HG02642 (cell line): ENCODE results near the gene SH3GL3.

Source experiments
- ATAC-seq: cut with Tn5 transposase; IDR thresholded peaks from one replicate; pipeline ENCODE4 v1.9.1; 2021; ENCODE audit warnings: mild to moderate bottlenecking; ENCODE audit not compliant: unreplicated experiment, poor library complexity

SH3GL3 gene

DNA sequence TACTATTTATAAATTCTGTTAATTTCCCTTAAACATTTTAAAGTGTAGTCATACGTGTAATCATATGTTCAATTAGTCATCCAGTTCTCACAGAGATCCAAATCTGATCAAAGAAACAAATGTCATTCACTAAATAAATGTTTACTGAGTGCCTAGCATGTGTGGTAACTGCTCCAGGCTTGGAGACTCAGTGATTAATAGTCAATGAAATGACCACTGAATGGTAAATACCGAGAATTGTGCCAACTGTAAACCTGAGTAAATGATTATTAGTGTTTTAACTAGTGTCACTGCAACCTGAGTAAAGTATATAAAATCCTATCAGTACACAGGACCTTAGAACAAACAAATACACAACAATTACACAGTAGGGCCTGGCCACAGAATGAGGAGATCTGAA lies 52.3 kb downstream of the SH3GL3 start:
- no peak for ATAC-seq

DNA sequence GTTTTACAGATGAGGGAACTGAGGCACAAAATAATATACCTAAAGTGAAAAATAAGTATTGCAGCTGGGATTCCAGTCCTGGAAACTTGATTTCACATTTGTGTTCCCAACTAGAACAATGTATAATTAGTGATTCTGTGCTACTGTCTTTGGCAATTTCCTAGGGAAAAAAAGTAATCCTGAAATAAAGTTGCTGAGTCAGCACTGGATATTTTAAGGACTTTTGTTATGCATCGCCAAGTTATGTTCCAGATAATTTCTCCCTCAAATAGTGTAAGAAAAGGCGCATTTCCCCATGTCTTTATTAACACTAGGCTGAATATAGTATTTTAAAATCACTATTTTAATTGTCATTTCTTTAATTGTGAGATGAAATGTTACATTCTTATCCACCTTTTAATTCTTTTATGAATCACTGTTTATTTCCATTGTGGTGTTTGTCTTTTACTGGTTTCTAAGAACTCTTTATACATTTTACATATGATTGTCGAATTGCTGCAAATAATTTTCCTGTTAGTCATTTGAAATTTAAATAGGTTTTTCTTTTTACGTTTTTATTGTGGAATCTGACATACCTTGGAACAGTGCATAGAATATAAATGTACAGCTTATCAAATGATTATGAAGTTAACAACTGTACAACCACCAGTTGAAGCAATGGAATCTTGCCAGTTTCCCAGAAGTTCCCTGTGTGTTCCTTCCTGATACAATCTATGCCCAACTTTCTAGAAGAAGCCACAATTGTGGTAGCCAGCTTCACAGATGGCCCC lies 56.6 kb downstream of the SH3GL3 start:
- ATAC-seq = no peak

DNA sequence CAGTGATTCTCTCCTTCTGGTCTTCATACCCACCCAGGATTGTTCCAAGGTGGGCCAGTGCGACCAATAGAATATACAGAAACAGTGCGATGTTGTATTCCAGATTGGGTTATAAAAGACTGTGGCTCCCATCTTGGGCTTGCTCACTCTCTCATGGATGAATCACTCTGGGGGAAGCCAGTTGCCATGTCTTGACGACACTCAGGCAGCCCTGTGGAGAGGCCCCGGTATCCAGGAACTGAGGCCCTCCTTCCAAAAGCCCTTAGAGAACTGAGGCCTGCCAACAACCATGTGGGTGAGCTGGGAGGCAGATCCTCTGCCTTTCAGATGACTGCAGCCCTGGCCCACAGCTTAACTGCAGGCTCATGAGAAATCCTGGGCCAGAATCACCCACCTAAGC lies 57.2 kb downstream of the SH3GL3 start:
- ATAC-seq = no peak

DNA sequence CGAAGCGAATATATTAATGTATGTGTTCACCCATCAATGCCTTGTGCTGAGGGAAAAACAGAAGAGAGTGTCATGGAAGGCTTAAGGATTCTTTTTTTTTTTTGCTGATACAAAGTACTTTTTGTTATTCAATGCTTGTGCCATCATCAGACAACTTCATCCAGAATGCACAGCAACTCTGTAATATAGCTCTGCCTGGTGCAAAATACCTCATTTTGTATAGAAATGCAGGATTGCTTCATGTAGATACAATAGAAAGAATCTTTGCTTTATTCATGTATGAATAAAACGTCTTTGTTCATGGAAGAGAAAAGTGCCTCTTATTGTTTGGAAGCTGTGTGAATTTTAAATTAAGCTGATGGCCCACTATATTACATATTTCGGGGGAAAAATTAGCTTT lies 62.9 kb downstream of the SH3GL3 start:
- no peak for ATAC-seq

DNA sequence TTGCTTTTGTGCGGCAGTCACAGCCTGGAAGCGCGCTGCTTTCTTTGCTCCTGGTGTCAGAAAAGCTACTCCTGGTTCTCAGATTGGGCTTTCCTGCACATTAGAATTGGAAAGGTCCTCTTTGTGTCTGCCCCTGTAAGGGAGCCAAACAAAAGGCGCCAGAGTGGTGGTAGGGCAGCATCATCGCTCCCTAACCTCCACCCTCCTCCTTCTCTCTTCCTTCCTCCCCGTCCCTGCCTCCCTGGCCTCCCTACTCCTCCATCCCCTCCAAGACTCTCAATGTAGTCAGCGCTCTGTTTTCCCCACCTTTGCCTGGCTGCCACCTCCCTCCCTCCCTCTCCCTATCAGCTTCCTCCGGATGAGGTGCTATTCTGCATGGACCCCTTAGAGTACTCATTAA lies 65.3 kb downstream of the SH3GL3 start:
- ATAC-seq = no peak

DNA sequence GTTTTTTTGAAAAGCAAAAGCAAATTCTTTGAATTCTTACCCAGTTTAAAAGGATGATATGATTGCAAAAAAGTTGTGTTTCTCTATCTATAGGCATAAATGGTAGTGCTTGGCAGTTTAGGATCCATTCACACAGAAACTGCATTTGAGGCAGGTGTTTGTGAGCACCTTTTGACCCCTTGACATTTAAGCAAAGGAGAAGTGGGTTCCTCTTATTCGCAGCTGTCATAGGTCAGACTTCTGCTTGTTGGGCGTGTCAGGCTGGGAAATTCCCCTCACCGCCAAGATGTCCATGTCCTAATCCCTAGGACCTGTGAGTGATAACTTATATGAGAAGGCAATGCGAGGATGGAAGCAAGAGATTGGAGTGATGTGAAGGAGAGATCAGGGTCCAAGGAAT lies 67.4 kb downstream of the SH3GL3 start:
- ATAC-seq = no peak

DNA sequence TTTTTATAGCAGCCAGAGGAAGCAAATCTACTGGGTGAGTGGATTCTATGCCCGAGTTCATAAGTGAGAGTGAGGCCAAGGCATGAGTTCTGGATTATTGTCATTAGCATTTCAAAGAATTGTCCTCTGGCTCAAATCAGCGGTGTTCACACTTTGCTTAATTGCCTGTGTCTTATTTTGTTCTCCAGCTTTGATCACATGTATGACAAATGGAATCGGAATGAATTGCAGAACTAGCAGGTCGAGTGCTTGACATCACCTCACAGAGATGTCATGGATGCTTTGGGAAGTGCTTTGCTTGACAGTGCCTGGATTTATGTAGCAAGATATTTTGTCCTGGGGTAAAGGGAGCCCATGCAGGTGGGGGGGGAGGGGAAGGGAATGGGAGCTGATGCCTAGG lies 68.0 kb downstream of the SH3GL3 start:
- no peak for ATAC-seq

DNA sequence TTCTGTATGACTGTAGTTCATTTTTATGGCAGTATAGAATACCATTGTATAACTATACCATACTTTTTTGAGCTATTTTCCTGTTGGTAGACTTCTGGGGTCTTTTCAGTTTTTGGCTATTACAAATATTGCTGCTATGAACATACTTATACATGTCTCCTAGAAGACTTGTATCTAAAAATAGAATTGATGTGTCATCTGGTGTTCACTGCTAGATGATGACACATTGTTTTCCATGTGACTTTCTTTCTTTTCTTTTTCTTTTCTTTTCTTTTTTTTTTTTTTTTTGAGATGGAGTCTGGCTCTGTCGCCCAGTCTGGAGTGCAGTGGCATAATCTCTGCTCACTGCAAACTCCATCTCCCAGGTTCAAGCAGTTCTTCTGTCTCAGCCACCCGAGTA lies 69.8 kb downstream of the SH3GL3 start:
- ATAC-seq = no peak

DNA sequence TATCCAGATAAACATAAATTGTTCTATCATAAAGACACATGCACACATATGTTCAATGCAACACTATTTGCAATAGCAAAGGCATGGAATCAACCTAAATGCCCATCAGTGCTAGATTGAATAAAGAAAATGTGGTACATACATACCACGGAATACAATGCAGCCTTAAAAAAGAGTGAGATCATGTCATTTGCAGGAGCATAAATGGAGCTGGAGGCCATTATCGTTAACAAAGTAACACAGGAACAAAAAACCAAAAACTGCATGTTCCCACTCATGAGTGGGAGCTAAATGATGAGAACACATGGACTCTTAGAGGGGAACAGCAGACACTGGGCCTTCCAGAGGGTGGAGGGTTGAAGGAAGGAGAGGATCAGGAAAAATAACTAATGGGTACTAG lies 79.2 kb downstream of the SH3GL3 start:
- no peak for ATAC-seq

DNA sequence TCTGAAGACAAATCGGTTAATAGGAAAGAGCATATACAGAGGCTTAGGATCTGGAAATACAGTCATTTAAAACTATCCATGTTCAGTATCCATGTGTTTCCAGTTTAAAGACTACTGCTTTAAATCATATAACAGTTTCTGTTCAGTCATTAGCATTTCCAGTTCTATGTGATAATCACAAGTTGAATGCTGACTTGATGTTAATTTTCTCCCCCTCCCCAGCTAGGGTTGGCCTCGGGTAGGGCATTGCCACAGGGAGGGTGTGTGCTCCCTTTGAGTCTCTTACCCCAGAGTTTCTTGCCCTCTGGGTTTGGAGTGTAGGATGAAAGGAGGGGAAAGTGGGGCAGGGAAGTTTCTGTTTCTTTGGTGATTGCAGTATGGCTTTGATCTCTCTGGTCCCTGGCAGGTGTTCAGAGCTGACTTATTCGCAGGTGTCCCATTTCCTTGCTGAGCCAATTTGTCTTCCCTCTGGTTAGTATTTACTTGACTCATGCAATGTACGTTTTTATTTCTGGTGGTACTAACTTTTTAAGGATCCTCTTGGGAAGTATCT lies 86.3 kb downstream of the SH3GL3 start:
- ATAC-seq = no peak

DNA sequence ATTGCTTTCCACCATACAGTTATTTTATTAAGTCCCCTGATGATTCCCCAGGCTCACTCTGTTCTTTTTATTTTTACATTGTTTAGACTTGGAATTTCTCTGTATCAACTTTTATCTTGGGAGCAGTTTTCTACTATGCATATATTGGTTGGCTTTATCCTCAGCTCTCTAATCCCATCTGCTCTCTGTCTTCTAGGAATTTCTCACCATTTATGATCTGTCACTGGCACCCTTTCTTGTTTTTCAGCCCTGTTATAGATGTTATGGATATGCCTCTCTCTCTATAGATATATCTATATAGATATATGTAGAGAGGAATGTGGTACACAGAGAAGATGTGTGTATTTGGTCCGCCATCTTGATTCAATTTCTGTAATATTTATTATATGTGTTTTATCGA lies 90.5 kb downstream of the SH3GL3 start:
- ATAC-seq = no peak

DNA sequence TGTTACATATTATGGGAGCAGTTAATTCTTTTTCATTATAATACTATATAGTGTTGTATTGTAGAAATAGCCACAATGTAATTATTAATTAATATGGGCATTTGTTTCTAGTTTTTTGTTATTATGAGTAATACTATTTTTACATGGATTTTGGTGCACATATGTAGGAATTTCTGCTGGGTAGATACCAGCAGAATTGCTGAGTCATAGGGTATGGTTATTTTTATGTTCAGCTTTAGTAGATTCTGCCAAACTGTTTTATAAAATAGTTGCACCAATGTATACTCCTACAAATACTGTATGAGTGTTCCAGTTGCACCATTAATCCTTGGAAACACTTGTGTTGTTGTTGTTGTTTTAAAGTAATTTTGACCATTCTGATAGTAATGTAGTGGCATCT lies 91.5 kb downstream of the SH3GL3 start:
- no peak for ATAC-seq

DNA sequence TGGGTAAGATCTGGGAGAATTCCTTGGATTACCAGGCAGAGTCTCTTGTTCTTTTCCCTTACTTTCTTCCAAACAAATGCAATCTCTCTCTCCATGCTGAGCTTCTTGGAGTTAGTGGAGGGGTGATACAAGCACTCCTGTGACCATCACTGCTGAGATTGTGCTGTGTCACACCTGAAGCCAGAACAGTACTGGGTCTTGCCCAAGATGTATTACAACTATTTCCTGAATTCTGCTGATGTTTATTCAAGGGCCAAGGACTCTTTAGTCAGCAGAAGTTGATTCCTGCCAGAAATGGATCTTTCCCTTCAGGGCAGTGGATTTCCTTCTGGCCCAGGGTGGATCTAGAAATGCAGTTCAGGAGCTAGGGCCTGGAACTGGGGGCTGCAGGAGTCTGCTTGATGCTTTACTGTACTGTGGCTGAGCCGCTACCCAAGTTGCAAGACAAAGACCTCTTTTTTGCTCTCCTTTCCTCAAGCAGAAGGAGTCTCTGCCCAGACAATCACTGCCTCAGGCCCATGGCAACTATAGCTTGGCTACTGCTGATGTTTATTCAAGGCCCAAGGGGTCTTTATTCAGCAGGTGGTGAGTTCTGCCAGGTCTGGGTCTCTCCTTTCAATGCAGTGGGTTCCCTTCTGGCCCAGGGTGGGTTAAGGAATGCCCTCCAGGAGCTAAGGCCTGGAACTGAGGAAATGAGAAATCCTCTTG lies 98.8 kb downstream of the SH3GL3 start:
- ATAC-seq = no peak

DNA sequence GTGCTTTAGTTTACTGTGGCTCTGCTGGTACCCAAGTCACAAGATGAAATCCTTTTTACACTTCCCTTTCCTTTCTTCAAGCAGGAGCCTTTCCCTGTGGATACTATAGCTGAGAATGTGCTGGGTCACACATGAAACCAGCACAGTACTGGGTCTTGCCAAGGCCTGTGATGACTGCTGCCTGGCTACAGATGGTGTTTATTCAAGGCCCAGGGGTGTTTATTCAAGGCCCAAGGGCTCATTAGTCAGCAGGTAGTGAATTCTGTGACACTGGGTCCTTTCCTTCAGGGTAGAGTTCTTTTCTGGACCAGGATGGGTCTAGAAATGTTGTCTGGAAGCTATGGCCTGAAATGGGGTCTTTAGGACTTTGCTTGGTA lies 99.4 kb downstream of the SH3GL3 start:
- ATAC-seq = no peak

DNA sequence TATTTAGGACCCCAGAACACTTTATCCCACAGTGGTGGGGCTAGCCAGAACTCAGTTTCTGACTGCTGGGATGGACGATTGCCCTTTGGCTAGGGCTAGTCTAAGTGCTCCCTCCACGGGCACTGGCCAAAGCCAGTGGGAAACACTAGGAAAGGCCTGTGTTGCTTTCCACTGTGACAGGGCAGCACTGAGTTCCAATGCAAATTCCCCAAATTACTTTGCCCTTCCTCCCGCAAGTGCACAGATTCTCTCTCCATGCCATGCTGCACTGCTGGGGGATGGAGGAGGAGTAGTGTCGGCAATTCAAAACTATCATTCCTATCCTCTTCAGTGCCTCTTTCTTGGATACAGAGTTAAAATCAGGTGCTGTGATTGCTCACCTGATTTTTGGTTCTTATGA lies 100.0 kb downstream of the SH3GL3 start:
- ATAC-seq = no peak

DNA sequence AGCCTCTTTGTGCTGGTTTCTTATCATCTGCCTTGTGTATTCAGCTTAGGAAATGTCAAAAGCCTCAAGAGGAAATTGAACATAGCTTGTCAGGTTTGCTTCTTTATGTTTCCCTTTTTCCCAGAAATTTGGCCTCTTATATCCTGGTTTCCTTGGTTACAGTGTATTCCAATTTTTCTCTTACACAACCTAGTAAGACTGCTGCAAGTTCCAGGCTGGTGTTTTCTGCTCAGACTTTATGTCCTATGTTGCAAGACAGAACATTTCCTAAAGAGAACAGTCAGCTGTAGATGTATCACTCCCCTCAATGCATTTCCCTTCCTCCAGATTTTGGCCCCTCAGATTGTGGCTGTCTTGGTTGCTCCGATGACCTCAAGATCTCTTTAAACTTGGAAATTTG lies 102.5 kb downstream of the SH3GL3 start:
- ATAC-seq = no peak

DNA sequence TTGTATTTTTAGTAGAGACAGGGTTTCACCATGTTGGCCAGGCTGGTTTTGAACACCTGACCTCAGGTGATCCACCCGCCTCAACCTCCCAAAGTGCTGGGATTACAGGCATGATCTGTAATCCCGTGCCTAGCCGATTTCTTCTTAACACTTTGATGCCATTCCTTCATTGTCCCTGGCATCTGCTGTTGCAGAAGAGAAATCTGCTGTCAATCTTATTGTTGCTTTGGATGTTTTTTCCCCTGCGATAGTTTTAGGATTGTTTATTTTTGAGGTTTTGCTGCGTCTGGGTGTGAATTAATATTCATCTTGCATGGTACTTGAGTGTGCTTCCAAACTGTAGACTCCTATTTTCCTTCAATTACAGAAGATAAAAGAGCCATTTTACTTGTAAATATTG lies 107.4 kb downstream of the SH3GL3 start:
- ATAC-seq = no peak

DNA sequence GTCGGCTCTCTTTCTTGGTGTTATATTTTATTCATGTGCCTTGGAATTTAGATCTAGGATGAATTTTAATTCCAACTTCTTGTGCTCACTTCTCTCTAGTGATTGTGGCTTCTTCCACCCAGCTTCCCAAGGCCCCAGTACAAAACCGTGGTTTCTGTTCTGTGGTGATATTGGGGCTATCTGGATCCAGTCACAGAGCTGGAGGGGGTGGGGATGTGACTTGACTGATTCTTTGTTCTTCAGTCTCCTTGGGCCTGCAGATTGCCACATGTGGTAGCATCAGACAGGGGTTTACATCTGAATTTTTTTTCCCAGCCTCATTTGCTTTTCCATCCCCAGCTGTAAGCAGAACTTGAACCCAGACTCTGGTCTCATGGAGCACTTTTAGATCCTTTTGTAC lies 108.2 kb downstream of the SH3GL3 start:
- ATAC-seq = no peak

DNA sequence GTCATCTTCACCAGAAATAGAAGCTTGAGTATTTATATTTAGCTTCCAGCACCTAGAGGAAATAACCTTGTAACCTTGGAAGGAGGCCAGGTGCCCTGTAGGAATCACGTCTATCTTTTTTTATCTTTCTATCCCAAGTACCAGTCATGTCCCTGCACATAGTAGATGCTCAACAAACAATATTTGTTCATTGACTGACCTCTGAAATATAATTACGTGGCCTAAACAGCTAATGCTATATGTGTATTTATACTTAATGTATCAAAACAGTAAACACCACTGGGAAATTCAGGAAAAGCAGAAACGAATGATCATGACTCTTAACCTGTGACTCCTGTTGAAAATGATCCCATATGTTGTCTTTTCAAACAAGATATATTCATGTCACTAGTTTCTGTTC lies 108.9 kb downstream of the SH3GL3 start:
- ATAC-seq = no peak

DNA sequence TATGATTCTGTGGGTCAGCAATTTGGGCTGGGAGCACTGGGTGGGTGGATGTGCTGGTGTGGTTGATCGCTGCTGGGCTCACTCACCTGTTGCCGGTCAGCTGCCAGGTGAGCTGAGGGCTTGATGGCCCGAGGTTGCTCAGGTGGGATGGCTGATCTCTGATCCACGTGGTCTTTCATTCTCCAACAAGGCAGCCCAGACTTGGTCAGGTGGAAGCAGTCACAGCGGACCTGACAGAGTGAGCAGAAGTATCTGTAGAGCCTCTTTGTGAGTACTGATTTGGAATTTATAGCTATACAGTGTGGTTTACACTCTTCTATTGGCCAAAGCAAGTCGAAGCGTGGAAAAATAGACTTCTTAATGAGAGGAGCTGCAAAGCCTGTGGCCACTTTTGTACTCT lies 109.6 kb downstream of the SH3GL3 start:
- ATAC-seq = no peak

DNA sequence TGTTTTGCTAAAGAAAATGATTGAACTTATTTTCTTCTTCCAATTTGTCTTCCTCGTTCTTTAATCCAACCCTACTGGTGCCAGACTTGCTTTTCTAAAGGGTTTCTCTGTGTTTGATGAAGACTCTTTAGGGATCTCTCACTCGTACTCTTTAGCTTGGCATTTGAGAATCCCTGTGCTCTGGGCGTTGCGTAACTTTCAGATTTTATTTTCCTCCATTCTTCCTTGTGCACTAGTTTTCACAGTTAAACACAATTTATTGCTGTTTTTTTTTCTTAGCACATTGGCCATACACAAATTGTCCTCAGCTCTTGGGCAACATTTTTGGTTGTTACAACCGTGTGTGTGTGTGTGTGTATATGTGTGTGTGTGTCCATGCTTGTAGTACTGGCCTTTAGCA lies 111.0 kb downstream of the SH3GL3 start:
- ATAC-seq = no peak
